MCF 10A (cell line): ENCODE measurements around the gene RDH12. TPM values are rescaled to one million over a fixed set of nuclear protein-coding genes. Genes with fewer than 3 reads are reported as not detected.

Experiments used
- BruUV-seq: library from RNA; stranded (reverse); fragments of 400-500 nt; replicated peaks from 2 replicates; lab custom pipeline; 2021; lab: Mats Ljungman, UMichigan
- CTCF ChIA-PET: fragments of 300-600 bp; sonication (Branson Sonifier 250); formaldehyde crosslinking; extraction: SDS; loops from one replicate; lab custom pipeline; 2021; ENCODE audit warnings: antibody characterized with exemption, inconsistent platforms; lab: Yijun Ruan, JAX
- POLR2A ChIA-PET: fragments of 300-600, 350-650 bp; sonication (Branson Sonifier 250); formaldehyde crosslinking; extraction: SDS; loops from one replicate; lab custom pipeline; 2020; ENCODE audit warnings: antibody characterized with exemption, inconsistent platforms; lab: Yijun Ruan, JAX
- DNase-seq: peaks from one replicate; pipeline ENCODE4 v3.0.0-alpha.2; 2018; ENCODE audit not compliant: unreplicated experiment
- H3K27ac Mint-ChIP-seq: one replicate; pipeline ENCODE4 v1.8.0; 2022; ENCODE audit warnings: mild to moderate bottlenecking, low read depth, mixed read lengths; ENCODE audit not compliant: unreplicated experiment
- H3K27me3 Mint-ChIP-seq: one replicate; pipeline ENCODE4 v1.8.0; 2022; ENCODE audit warnings: mixed read lengths; ENCODE audit not compliant: insufficient read depth, unreplicated experiment
- H3K36me3 Mint-ChIP-seq: one replicate; pipeline ENCODE4 v1.8.0; 2022; ENCODE audit warnings: mild to moderate bottlenecking, moderate library complexity, mixed read lengths; ENCODE audit not compliant: insufficient read depth, unreplicated experiment
- H3K4me1 Mint-ChIP-seq: one replicate; pipeline ENCODE4 v1.8.0; 2022; ENCODE audit warnings: mixed read lengths; ENCODE audit not compliant: insufficient read depth, unreplicated experiment
- H3K4me3 Mint-ChIP-seq: one replicate; pipeline ENCODE4 v1.8.0; 2022; ENCODE audit warnings: mild to moderate bottlenecking, moderate library complexity, mixed read lengths; ENCODE audit not compliant: unreplicated experiment
- H3K9me3 Mint-ChIP-seq: one replicate; pipeline ENCODE4 v1.8.0; 2022; ENCODE audit warnings: mixed read lengths; ENCODE audit not compliant: unreplicated experiment
- intact Hi-C: fragments of 100-400 bp; cut with micrococcal nuclease; formaldehyde crosslinking; loops from 2 replicates; pipeline ENCODE4 v1.14.1; 2022
- total RNA-seq: library from RNA; stranded (reverse); gene quantifications from 2 replicates; pipeline ENCODE4 v1.2.3, GENCODE V29; 2022
- TF ChIP-seq, protein P1 (sequence below): fragments of 200-600 bp; IDR thresholded peaks from one replicate; pipeline ENCODE4 v1.8.0; 2022; ENCODE audit warnings: antibody characterized with exemption, mild to moderate bottlenecking; ENCODE audit not compliant: unreplicated experiment

The RDH12 gene
- total RNA-seq, 1 experiment from 2014 or later: not detected

DNA sequence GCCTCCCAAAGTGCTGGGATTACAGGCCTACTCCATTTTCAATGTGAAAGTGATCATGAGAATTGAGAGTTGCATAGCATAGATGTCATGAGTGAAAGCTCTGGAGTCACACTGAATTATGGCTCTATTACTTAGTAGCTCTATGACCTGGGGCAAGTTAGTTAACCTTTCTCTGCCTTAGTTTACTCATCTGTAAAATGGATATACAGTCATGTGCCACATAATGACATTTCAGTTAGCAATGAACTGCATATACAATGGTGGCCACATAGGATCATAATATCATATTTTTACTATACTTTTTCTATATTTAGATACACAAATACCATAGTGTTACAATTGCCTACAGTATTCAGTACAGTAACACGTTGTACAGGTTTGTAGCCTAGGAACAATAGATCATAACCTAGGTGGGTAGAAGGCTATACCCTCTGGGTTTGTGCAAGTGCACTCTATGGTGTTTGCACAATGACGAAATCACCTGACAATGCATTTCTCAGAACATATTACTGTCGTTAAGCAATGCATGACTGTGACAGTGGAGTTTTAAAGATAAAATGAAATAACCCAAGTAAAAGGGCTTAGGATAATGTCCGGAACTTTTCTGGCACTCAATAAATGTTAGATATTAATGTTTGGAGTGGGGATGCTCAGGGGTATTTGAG is 61.6 kb downstream of the RDH12 start:
- ChIA-PET POLR2A (interaction anchor here (0.6 kb wide), 1 partner anchor 465 kb away, joined by 3 read pairs; no protein-coding TSS in a partner anchor), CTCF (no interaction called here)
- H3K4me3 Mint-ChIP-seq: no peak overlapping the region
- peaks cover 41% of the 10 kb centered on the region for H3K36me3 Mint-ChIP-seq
- H3K4me1 Mint-ChIP-seq: no peaks in the 10 kb centered on the region
- H3K27ac Mint-ChIP-seq: no peak overlapping the region
- intact Hi-C loops: no loop called here
- no peaks in the 10 kb centered on the region for H3K9me3 Mint-ChIP-seq
- BruUV-seq: no TSS peak
- H3K27me3 Mint-ChIP-seq: no peaks in the 10 kb centered on the region
- TF ChIP-seq, protein P1, sequence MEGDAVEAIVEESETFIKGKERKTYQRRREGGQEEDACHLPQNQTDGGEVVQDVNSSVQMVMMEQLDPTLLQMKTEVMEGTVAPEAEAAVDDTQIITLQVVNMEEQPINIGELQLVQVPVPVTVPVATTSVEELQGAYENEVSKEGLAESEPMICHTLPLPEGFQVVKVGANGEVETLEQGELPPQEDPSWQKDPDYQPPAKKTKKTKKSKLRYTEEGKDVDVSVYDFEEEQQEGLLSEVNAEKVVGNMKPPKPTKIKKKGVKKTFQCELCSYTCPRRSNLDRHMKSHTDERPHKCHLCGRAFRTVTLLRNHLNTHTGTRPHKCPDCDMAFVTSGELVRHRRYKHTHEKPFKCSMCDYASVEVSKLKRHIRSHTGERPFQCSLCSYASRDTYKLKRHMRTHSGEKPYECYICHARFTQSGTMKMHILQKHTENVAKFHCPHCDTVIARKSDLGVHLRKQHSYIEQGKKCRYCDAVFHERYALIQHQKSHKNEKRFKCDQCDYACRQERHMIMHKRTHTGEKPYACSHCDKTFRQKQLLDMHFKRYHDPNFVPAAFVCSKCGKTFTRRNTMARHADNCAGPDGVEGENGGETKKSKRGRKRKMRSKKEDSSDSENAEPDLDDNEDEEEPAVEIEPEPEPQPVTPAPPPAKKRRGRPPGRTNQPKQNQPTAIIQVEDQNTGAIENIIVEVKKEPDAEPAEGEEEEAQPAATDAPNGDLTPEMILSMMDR: no peak
- DNase-seq: peak; percentile 18

DNA sequence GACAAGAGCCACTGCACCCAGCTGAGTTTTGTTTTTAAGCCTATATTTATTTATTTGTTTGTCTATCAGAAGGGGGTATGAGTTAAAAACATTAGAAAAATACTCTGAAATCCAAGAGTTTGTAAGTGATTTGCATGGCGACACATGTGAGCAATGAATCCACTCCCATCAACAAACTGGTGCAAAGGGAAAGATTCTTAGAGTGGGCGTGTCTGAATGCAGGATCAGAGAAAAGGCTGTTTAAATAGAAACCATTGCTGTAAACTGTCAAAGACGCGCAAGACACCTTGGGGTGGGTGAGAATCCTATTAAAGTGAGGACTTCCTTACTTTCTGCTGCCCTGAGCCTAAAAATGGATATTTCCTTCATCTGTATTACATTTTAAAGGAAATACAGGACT is 62.8 kb downstream of the RDH12 start:
- BruUV-seq: no TSS peak
- Mint-ChIP-seq H3K27me3 (no peaks in the 10 kb centered on the region), H3K27ac (no peak overlapping the region), H3K36me3 (peaks cover 33% of the 10 kb centered on the region), H3K4me1 (no peaks in the 10 kb centered on the region), H3K9me3 (no peaks in the 10 kb centered on the region), H3K4me3 (no peak overlapping the region)
- ChIA-PET POLR2A (no interaction called here), CTCF (no interaction called here)
- no peak for DNase-seq
- intact Hi-C loops: no loop called here
- TF ChIP-seq, protein P1: no peak

GRCh38 chr14:67765192-67765834 is 63.6 kb downstream of the RDH12 start:
- no peaks in the 10 kb centered on the region for H3K27me3 Mint-ChIP-seq
- no TSS peak for BruUV-seq
- peaks cover 34% of the 10 kb centered on the region for H3K36me3 Mint-ChIP-seq
- H3K4me3 Mint-ChIP-seq: no peak overlapping the region
- DNase-seq: no peak
- ChIA-PET CTCF (interaction anchor here (0.6 to 2.1 kb wide), 2 partner anchors 180 to 253 kb away, joined by 3 to 8 read pairs; no protein-coding TSS in a partner anchor), POLR2A (no interaction called here)
- TF ChIP-seq, protein P1: no peak
- H3K27ac Mint-ChIP-seq: no peak overlapping the region
- intact Hi-C loops: no loop called here
- no peaks in the 10 kb centered on the region for H3K9me3 Mint-ChIP-seq
- H3K4me1 Mint-ChIP-seq: no peaks in the 10 kb centered on the region

- Mint-ChIP-seq H3K27ac (no peak overlapping the region), H3K4me1 (no peaks in the 10 kb centered on the region), H3K4me3 (no peak overlapping the region), H3K9me3 (no peaks in the 10 kb centered on the region), H3K27me3 (no peaks in the 10 kb centered on the region), H3K36me3 (peaks cover 32% of the 10 kb centered on the region)
- ChIA-PET POLR2A (interaction anchor here (0.6 to 1.7 kb wide), 2 partner anchors 10 to 1062 kb away, joined by 3 read pairs; no protein-coding TSS in a partner anchor), CTCF (interaction anchor here (0.6 to 2.5 kb wide), 4 partner anchors 10 to 253 kb away, joined by 3 to 8 read pairs (median 5); no protein-coding TSS in a partner anchor)
- TF ChIP-seq, protein P1: no peak
- intact Hi-C loops: no loop called here
- no peak for DNase-seq
- no TSS peak for BruUV-seq
Observed at GRCh38 chr14:67766035-67766680, 64.5 kb downstream of the RDH12 start.
